ENCODE results near the gene TFF3. TPM values are rescaled to one million over a fixed set of nuclear protein-coding genes. Genes with fewer than 3 reads are reported as not detected.

The TFF3 gene
- polyA plus RNA-seq, 3 donors = 0.07 TPM; not detected in 2

- H3K4me2 ChIP-seq (replicated peaks; ENCODE audit: extremely low read depth, low read length, poor library complexity, severe bottlenecking) = no peak overlapping the region
- no peaks in the 10 kb centered on the region for H3K9me3 ChIP-seq (replicated peaks in 1 of 2; ENCODE audit: control insufficient read depth in 1 of 2, insufficient read depth in 1 of 2, low read length in 2 of 2)
- H2AFZ ChIP-seq (ENCODE audit: insufficient read depth, low read depth, low read length, poor library complexity, severe bottlenecking) = no peak overlapping the region
- H3K79me2 ChIP-seq (ENCODE audit: insufficient read depth, low read length) = no peaks in the 10 kb centered on the region
- H3K36me3 Mint-ChIP-seq = peaks cover 2 to 21% of the 10 kb centered on the region in 2 donors
- intact Hi-C loops (cut with micrococcal nuclease) = no loop called here
- no peak overlapping the region for H3K27ac ChIP-seq (ENCODE audit: low read depth in 1 of 2, low read length in 2 of 2)
- H3K9ac ChIP-seq (ENCODE audit: insufficient read depth, low read length, poor library complexity, severe bottlenecking) = no peak overlapping the region
- 93% methylated on average over 13 of the region's 15 CpGs for WGBS (ENCODE audit: insufficient coverage)
- peaks cover 15% of the 10 kb centered on the region for H3K4me1 Mint-ChIP-seq
- no peaks in the 10 kb centered on the region for H3K36me3 ChIP-seq (replicated peaks in 1 of 2; ENCODE audit: control insufficient read depth in 1 of 2, insufficient read depth in 2 of 2, low read length in 2 of 2)
- H3K27me3 Mint-ChIP-seq (ENCODE audit: low read depth in 3 of 3) = peaks cover 0 to 7% (median 0%) of the 10 kb centered on the region in 3 donors
- H3K4me3 ChIP-seq (replicated peaks in 1 of 3; ENCODE audit: low read depth in 2 of 3, low read length in 3 of 3) = no peak overlapping the region
- no peaks in the 10 kb centered on the region for H4K20me1 ChIP-seq (ENCODE audit: insufficient read depth, low read length)
- no peaks in the 10 kb centered on the region for H3K27me3 ChIP-seq (ENCODE audit: control insufficient read depth in 2 of 2, insufficient read depth in 2 of 2, low read length in 2 of 2)
- peaks cover 13 to 16% of the 10 kb centered on the region in 2 donors for H3K4me1 ChIP-seq (ENCODE audit: control insufficient read depth in 1 of 2, insufficient read depth in 2 of 2, low read length in 2 of 2)
- H3K4me3 Mint-ChIP-seq = no peak overlapping the region
- peaks cover 0 to 1% (median 0%) of the 10 kb centered on the region in 7 donors for H3K9me3 Mint-ChIP-seq
- no peak for DNase-seq
- H3K27ac Mint-ChIP-seq = peak overlapping the region in 1 of 7 donors; percentile 6
- TF ChIP-seq CTCF (IDR thresholded peaks at IDR 0.05) = no peak
Measured at GRCh38 chr21:42295845-42296244, 19.4 kb downstream of the TFF3 start.

- H4K20me1 ChIP-seq (ENCODE audit: insufficient read depth, low read length) = no peaks in the 10 kb centered on the region
- H3K27ac Mint-ChIP-seq = peak overlapping the region in 1 of 7 donors; percentile 65
- no peak overlapping the region for H3K4me2 ChIP-seq (replicated peaks; ENCODE audit: extremely low read depth, low read length, poor library complexity, severe bottlenecking)
- peaks cover 0 to 1% (median 0%) of the 10 kb centered on the region in 7 donors for H3K9me3 Mint-ChIP-seq
- TF ChIP-seq CTCF (IDR thresholded peaks at IDR 0.05) = no peak
- H3K36me3 ChIP-seq (replicated peaks in 1 of 2; ENCODE audit: control insufficient read depth in 1 of 2, insufficient read depth in 2 of 2, low read length in 2 of 2) = no peaks in the 10 kb centered on the region
- no peak overlapping the region for H3K4me3 ChIP-seq (replicated peaks in 1 of 3; ENCODE audit: low read depth in 2 of 3, low read length in 3 of 3)
- H3K4me1 Mint-ChIP-seq = peaks cover 21% of the 10 kb centered on the region
- peaks cover 20 to 21% of the 10 kb centered on the region in 2 donors for H3K4me1 ChIP-seq (ENCODE audit: control insufficient read depth in 1 of 2, insufficient read depth in 2 of 2, low read length in 2 of 2)
- no peak overlapping the region for H2AFZ ChIP-seq (ENCODE audit: insufficient read depth, low read depth, low read length, poor library complexity, severe bottlenecking)
- no peak overlapping the region for H3K27ac ChIP-seq (ENCODE audit: low read depth in 1 of 2, low read length in 2 of 2)
- intact Hi-C loops (cut with micrococcal nuclease) = no loop called here
- H3K9me3 ChIP-seq (replicated peaks in 1 of 2; ENCODE audit: control insufficient read depth in 1 of 2, insufficient read depth in 1 of 2, low read length in 2 of 2) = no peaks in the 10 kb centered on the region
- WGBS (ENCODE audit: insufficient coverage) = 88% methylated on average over 18 of the region's 22 CpGs
- H3K27me3 ChIP-seq (ENCODE audit: control insufficient read depth in 2 of 2, insufficient read depth in 2 of 2, low read length in 2 of 2) = no peaks in the 10 kb centered on the region
- no peak for DNase-seq
- H3K4me3 Mint-ChIP-seq = no peak overlapping the region
- peaks cover 2 to 21% of the 10 kb centered on the region in 2 donors for H3K36me3 Mint-ChIP-seq
- peaks cover 0 to 7% (median 0%) of the 10 kb centered on the region in 3 donors for H3K27me3 Mint-ChIP-seq (ENCODE audit: low read depth in 3 of 3)
- no peaks in the 10 kb centered on the region for H3K79me2 ChIP-seq (ENCODE audit: insufficient read depth, low read length)
- no peak overlapping the region for H3K9ac ChIP-seq (ENCODE audit: insufficient read depth, low read length, poor library complexity, severe bottlenecking)
Measured at GRCh38 chr21:42294273-42294880, 20.8 kb downstream of the TFF3 start.
